Measurements from ENCODE around the gene MPDZ.

DNA sequence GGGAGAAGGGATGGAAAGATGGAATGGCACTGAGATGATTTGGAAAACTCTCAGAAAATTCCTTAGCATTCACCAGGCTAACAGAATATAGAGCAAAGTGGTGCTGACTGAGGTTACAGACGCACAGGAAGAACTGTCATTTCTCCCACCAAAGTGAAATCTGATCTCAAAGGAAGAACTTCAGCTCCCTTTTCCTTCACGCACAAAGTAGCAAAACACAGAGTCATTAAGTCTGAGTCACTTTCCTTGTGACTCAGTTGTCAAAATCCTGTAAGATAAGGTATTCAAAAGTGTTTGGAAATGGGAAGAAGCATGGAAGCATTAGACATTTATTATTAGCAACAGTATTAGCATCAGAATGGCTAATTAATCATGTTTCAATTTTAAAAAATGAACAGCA, 11.7 kb downstream of the MPDZ start:
- TF ChIP-seq, protein P1, sequence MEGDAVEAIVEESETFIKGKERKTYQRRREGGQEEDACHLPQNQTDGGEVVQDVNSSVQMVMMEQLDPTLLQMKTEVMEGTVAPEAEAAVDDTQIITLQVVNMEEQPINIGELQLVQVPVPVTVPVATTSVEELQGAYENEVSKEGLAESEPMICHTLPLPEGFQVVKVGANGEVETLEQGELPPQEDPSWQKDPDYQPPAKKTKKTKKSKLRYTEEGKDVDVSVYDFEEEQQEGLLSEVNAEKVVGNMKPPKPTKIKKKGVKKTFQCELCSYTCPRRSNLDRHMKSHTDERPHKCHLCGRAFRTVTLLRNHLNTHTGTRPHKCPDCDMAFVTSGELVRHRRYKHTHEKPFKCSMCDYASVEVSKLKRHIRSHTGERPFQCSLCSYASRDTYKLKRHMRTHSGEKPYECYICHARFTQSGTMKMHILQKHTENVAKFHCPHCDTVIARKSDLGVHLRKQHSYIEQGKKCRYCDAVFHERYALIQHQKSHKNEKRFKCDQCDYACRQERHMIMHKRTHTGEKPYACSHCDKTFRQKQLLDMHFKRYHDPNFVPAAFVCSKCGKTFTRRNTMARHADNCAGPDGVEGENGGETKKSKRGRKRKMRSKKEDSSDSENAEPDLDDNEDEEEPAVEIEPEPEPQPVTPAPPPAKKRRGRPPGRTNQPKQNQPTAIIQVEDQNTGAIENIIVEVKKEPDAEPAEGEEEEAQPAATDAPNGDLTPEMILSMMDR (IDR thresholded peaks at IDR 0.05): no peak
- no peak for TF ChIP-seq POLR2A (IDR thresholded peaks at IDR 0.05)
